HG03354 (cell line): ENCODE results near the gene SAP130.

Source experiments
- ATAC-seq: cut with Tn5 transposase; IDR thresholded peaks from one replicate; pipeline ENCODE4 v1.9.1; 2021; ENCODE audit warnings: mild to moderate bottlenecking; ENCODE audit not compliant: unreplicated experiment, poor library complexity, severe bottlenecking

SAP130 gene

DNA sequence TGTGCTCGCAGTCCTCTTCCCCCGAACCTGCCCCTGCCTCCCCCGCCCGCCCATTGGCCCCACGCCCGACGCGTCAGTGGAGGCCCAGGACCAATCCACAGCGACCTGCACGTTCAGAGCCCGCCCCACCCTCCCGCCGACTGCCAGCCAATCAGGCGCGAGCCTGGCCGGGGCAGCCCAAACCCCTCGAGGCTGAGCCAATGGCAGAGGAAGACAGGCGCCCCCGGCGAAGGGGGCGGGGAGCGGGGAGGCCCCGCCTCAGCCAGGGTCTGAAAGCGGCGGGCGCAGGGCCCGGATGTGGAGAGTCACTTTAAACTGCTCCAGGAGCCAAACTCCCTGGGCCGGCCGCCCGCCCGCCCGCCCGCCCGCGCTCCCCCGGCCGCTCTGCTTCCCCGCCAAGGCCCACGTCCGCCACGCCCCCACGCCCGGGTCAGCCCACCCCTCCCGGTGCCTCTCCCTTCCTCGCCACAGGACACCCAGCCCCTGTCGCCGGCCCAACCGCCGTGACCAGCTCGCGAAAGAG, 520 bp downstream of the SAP130 start:
- ATAC-seq, result peak; percentile 84

DNA sequence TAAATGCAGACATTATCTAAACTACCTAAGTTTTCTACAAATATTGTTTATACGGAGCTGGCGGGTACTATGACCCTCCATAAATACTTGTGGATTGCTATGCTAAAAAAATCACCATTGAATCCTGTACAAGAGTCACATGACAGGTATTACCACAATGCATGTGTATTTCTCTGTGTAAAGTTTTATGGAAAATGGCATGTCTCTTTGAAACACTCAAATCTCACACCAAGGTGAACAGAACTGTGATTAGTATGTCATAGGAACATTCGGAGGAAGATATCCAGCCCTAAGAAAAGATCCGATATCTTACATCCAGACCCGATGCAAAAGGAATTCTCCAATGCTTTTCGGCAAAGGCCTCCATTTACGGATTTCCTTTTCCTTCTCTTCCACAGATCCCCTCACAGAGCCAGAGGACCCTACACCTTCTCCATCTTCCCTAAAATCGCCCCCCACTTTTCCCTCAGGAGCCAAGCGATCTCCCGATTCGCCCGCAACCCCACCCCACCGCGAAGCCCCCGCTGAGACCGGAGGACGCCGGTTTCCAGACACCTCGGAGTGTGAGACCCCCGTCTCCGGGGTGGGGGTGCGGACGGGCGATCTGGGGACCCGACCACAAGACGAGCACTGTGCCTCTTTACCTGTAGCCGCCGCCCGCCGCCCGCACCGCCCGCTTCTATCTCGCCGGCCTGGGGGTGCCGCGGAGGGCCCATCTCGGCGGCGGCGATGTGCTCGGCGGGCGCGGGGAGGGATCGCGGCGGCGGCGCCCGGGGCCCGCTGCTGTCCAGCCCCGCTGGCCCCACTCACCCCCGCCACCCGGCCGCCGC, 1.2 kb downstream of the SAP130 start:
- peak; percentile 7 for ATAC-seq

DNA sequence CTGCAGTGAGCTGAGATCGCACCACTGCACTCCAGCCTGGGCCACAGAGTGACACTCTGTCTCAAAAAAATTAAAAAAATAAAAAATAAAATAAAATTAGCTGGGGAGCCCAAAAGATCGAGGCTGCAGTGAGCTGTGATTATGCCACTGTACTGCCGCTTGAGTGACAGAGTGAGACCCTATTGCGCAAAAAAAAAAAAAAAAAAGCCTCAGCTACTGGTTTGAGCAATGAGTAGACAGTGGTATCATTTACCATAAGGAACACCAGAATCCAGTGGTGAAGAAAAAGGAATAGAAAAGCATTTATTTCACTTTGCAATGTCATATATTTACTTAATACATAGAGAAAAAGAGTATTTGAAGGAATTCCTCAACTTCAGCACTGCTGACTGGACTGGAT, 3.0 kb downstream of the SAP130 start:
- no peak for ATAC-seq

DNA sequence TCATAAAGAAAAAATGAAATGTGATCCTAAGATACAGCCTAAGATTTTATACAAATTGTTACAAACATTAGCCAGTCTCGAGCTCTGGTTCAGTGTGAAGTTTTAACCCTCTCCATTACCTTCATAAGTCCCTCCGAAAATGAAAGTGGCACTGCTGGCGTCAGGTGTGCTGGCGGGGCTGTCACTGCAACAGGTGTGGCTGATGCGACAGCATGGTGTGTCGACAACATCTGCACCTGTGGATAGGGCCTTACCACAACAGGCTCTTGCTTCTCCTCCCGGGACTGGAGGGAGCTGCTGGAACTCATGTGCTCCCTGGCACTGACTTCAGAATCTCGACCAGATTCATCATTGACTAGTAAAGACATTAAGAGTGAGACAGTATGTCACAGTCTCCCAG, 10.3 kb downstream of the SAP130 start:
- ATAC-seq, result no peak

DNA sequence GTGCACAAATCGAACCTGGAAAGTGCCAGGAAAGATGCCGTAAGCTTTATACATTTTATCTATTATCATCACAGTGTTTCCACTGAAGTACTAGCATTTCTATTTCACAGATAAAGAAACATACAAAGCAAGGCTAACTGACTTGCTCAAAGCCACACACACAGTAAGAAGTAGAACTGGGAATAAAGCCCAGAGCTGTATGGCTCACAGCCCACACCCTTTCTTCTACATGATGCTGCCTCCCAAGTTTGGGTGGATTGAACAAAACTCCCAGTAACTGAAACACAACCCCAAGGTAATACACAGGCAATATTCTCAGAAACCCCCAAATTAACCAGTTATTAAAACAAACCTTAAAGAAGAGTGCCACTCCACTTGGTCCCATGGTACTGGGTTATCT, 11.2 kb downstream of the SAP130 start:
- ATAC-seq, result no peak

DNA sequence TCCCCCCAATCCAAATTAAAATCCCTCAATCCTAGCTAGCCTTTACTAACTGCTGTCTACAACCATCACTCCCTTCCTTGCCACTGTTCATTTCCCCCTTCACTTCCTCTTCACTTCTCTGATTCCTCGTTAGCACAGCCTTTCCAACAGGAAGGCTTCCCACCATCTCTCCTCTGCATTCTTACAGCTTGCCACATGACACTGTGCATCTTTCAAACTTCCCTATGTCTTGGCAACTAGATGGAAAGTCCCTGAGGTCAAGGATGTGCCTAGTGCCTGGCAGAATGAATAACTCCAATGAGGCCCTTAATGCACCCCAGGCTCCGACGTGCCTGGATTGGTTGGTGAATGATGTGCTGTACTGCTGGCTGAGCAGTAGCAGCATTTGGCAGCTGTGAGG, 15.2 kb downstream of the SAP130 start:
- no peak for ATAC-seq

GRCh38 chr2:128008074-128008672, 19.7 kb downstream of the SAP130 start:
- ATAC-seq, result no peak

GRCh38 chr2:128004509-128004908, 23.4 kb downstream of the SAP130 start:
- ATAC-seq, result no peak

- no peak for ATAC-seq
Measured at GRCh38 chr2:128003463-128003862, 24.4 kb downstream of the SAP130 start.

GRCh38 chr2:127996160-127996559, 31.7 kb downstream of the SAP130 start:
- ATAC-seq, result no peak

DNA sequence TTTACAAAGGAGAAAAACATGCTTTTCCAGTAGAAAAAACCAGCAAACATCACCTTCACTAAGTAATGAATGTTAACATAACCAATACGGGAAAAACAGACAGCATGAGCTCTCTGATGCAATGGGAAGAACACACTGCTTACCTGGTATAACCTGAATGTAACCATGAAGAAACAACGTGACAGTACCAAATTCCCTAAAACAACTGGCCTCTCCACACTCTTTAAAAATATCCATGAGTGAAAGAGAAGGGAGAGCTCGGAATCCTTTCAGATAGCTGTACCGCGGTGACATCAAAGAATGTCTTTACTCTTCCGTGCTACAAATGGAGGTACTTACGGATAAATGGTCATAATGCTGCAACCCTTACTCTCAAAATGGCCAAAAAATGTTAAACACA, 32.1 kb downstream of the SAP130 start:
- ATAC-seq, result no peak

- no peak for ATAC-seq
Measured at GRCh38 chr2:127993659-127994058, 34.2 kb downstream of the SAP130 start.

DNA sequence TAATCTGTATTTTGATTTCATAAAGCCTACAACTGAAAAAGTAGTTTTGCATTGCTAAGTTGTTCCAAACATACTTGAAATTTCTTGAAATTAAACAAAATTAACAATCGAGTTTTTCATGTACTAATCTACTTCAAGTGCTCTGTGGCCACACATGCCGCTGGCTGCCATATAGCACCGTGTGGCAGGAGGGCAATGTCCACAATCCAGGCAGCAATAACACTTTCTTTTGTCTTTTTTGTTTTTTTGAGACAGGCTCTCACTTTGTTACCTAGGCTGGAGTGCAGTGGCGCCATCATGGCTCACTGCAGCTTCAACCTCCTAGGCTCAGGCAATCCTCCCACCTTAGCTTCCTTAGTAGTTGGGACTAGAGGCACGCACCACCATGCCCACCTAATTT, 36.1 kb downstream of the SAP130 start:
- no peak for ATAC-seq

GRCh38 chr2:127986548-127987079, 41.2 kb downstream of the SAP130 start:
- no peak for ATAC-seq

- ATAC-seq, result no peak
Measured at GRCh38 chr2:127985735-127986134, 42.1 kb downstream of the SAP130 start.

- ATAC-seq, result no peak
Measured at GRCh38 chr2:127985026-127985734, 42.7 kb downstream of the SAP130 start.

GRCh38 chr2:127984551-127984950, 43.3 kb downstream of the SAP130 start:
- no peak for ATAC-seq

- ATAC-seq, result no peak
Measured at GRCh38 chr2:127969446-127969845, 58.4 kb downstream of the SAP130 start.

DNA sequence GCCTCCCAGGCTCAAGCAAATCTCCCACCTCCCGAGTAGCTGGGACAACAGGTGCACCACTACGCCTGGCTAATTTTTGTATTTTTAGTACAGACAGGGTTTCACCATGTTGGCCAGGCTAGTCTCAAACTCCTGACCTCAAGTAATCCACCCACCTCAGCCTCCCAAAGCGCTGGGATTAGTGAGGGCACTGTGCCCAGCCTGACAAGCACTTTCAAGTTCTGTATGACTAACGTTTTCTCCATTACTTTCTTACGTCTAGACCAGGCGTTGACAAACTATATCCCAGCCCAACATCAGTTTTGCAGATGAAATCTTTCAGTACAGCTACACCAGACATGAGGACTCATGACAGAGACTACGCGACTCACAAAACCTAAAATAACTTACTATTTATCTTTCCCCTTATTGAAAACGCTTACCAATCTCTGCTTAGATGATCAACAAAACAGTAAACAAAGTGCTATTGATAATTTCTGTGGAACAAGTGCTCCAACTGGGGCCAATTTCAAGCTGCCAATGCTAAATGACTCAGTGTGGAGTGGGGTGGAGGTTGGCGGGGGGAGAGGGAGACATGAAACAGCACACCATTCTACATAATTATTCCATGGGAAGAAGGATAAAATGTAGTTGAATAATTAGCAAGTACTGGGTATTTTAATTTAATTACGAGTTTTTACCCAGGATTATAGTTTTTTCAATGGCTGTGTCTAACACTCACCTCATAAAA, 59.1 kb downstream of the SAP130 start:
- ATAC-seq, result no peak

GRCh38 chr2:127961729-127962128, 66.1 kb downstream of the SAP130 start:
- no peak for ATAC-seq
